ENCODE data around the gene CYB561.

CYB561 gene

GRCh38 chr17:63491413-63491812, 45.3 kb upstream of the CYB561 start:
- H3K27ac ChIP-seq, result no peak overlapping the region
- TF ChIP-seq, protein P1, sequence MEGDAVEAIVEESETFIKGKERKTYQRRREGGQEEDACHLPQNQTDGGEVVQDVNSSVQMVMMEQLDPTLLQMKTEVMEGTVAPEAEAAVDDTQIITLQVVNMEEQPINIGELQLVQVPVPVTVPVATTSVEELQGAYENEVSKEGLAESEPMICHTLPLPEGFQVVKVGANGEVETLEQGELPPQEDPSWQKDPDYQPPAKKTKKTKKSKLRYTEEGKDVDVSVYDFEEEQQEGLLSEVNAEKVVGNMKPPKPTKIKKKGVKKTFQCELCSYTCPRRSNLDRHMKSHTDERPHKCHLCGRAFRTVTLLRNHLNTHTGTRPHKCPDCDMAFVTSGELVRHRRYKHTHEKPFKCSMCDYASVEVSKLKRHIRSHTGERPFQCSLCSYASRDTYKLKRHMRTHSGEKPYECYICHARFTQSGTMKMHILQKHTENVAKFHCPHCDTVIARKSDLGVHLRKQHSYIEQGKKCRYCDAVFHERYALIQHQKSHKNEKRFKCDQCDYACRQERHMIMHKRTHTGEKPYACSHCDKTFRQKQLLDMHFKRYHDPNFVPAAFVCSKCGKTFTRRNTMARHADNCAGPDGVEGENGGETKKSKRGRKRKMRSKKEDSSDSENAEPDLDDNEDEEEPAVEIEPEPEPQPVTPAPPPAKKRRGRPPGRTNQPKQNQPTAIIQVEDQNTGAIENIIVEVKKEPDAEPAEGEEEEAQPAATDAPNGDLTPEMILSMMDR (IDR thresholded peaks at IDR 0.05), result no peak
- no peak overlapping the region for H3K4me3 ChIP-seq
- DNase-seq (ENCODE audit: low spot score), result no peak

DNA sequence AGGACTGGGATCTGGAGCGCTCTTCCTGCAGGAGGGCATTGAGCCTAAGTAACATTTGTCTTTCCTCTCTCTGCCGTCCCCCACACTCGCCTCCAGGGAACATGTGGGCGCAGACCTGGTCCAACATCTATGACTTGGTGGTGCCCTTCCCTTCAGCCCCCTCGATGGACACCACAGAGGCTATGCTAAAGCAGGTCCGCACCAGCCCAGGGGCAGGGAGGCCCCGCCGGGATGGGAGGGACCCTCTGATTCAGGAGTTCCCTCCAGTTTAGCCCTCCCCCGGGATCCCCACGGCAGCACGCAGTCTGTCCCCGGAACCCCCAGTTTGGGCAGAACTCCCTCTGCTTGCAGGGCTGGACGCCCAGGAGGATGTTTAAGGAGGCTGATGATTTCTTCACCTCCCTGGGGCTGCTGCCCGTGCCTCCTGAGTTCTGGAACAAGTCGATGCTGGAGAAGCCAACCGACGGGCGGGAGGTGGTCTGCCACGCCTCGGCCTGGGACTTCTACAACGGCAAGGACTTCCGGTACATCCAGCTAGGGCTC, 44.8 kb upstream of the CYB561 start:
- Histone ChIP-seq H3K27ac (no peak overlapping the region), H3K4me3 (no peak overlapping the region)
- TF ChIP-seq, protein P1 (IDR thresholded peaks at IDR 0.05), result no peak
- DNase-seq (ENCODE audit: low spot score), result no peak

DNA sequence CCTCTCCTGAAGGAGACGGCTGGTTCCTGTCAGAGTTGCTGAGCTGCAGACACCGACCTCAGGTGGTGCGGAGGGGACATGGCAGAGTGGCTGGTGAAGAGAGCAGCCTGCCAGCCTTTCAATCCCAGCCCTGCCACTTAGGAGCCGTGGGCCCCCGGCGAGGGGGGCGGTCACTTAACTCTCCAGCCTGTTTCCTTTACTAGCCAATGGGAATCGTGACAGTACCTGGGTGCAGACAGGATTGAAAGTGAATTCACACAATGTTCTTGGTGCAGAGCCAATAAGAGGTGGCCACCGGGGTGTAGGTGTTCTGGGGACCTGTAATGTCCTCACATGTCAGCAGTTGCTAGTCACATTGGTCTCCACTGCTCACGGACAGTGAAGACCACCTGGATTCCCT, 44.2 kb upstream of the CYB561 start:
- TF ChIP-seq, protein P1 (IDR thresholded peaks at IDR 0.05), result no peak
- DNase-seq (ENCODE audit: low spot score), result no peak
- H3K4me3 ChIP-seq, result no peak overlapping the region
- no peak overlapping the region for H3K27ac ChIP-seq

GRCh38 chr17:63489291-63489690, 43.2 kb upstream of the CYB561 start:
- no peak for DNase-seq (ENCODE audit: low spot score)
- TF ChIP-seq, protein P1 (IDR thresholded peaks at IDR 0.05), result no peak
- H3K4me3 ChIP-seq, result no peak overlapping the region
- no peak overlapping the region for H3K27ac ChIP-seq

DNA sequence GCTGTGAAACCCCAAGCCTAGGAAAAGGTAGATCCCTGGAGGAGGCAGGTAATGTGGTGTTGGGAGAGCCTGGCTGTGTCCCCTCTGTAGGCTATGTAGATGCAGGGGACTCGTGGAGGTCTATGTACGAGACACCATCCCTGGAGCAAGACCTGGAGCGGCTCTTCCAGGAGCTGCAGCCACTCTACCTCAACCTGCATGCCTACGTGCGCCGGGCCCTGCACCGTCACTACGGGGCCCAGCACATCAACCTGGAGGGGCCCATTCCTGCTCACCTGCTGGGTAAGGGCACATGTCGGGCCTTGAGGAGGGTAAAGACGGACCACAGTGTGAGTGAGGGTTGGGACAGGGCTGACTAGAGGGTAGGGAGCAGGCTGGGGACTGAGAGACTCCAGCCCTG, 42.7 kb upstream of the CYB561 start:
- TF ChIP-seq, protein P1 (IDR thresholded peaks at IDR 0.05), result no peak
- H3K27ac ChIP-seq, result no peak overlapping the region
- DNase-seq (ENCODE audit: low spot score), result no peak
- H3K4me3 ChIP-seq, result no peak overlapping the region

GRCh38 chr17:63487014-63487339, 40.9 kb upstream of the CYB561 start:
- TF ChIP-seq, protein P1 (IDR thresholded peaks at IDR 0.05), result no peak
- H3K27ac ChIP-seq, result no peak overlapping the region
- H3K4me3 ChIP-seq, result no peak overlapping the region
- DNase-seq (ENCODE audit: low spot score), result no peak

- TF ChIP-seq, protein P1 (IDR thresholded peaks at IDR 0.05), result no peak
- H3K4me3 ChIP-seq, result no peak overlapping the region
- DNase-seq (ENCODE audit: low spot score), result no peak
- no peak overlapping the region for H3K27ac ChIP-seq
Measured at GRCh38 chr17:63486317-63487013, 40.4 kb upstream of the CYB561 start.

All from coronary artery (tissue), 2 donors.